Measurements from ENCODE around the gene USP48. TPM values are rescaled to one million over a fixed set of nuclear protein-coding genes. Genes with fewer than 3 reads are reported as not detected.
"Not testable (repeated sequence)": the region's sequence is repeated elsewhere in the genome, so short reads cannot be mapped to it uniquely, and the experiment has no call there.

The USP48 gene
- total RNA-seq, 3 donors from 2014 or later: 56.0 to 86.9 (median 74.7) TPM

DNA sequence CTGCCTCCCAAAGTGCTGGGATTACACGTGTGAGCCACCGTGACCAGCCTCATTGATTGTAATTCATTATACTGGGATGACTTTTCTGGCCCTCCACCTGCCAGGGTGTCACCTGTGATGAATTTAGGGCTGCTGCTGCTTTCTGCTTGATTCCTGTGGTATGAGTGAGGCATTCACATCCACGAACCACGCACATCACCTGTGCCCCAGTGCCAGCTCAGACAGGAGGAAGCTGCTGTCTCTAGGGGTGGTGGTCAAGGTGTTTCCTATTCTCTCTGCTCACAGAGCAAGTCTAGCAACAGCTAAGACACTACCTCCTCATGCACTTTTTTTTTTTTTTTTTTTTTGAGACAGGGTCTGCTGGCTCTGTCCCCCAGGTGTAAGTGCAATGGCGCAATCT, 16.8 kb upstream of the USP48 start:
- Histone ChIP-seq H3K4me1 (no peaks in the 10 kb centered on the region), H3K4me3 (no peak overlapping the region), H3K27me3 (no peaks in the 10 kb centered on the region), H3K36me3 (no peaks in the 10 kb centered on the region), H3K9me3 (peaks cover 6 to 7% of the 10 kb centered on the region in 2 donors), H3K27ac (no peak overlapping the region)
- TF ChIP-seq POLR2A (IDR thresholded peaks at IDR 0.05) (no peak), POLR2AphosphoS5 (IDR thresholded peaks at IDR 0.05) (no peak)
- TF ChIP-seq, protein P1, sequence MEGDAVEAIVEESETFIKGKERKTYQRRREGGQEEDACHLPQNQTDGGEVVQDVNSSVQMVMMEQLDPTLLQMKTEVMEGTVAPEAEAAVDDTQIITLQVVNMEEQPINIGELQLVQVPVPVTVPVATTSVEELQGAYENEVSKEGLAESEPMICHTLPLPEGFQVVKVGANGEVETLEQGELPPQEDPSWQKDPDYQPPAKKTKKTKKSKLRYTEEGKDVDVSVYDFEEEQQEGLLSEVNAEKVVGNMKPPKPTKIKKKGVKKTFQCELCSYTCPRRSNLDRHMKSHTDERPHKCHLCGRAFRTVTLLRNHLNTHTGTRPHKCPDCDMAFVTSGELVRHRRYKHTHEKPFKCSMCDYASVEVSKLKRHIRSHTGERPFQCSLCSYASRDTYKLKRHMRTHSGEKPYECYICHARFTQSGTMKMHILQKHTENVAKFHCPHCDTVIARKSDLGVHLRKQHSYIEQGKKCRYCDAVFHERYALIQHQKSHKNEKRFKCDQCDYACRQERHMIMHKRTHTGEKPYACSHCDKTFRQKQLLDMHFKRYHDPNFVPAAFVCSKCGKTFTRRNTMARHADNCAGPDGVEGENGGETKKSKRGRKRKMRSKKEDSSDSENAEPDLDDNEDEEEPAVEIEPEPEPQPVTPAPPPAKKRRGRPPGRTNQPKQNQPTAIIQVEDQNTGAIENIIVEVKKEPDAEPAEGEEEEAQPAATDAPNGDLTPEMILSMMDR (IDR thresholded peaks at IDR 0.05): no peak
- intact Hi-C loops (cut with DNase I; ENCODE audit: low total_unique reads): loop anchor here (5.0 kb wide), 1 partner anchor 1382 kb away; no protein-coding TSS in a partner anchor
- no peak for DNase-seq (ENCODE audit: low spot score in 2 of 2)

- Histone ChIP-seq H3K36me3 (no peaks in the 10 kb centered on the region), H3K27me3 (no peaks in the 10 kb centered on the region), H3K9me3 (peaks cover 6 to 9% of the 10 kb centered on the region in 2 donors), H3K4me3 (no peak overlapping the region), H3K4me1 (no peaks in the 10 kb centered on the region), H3K27ac (no peak overlapping the region)
- intact Hi-C loops (cut with DNase I; ENCODE audit: low total_unique reads): no loop called here
- no peak for DNase-seq (ENCODE audit: low spot score in 2 of 2)
- TF ChIP-seq, protein P1 (IDR thresholded peaks at IDR 0.05): no peak
- no peak for TF ChIP-seq POLR2A (IDR thresholded peaks at IDR 0.05)
- TF ChIP-seq POLR2AphosphoS5 (IDR thresholded peaks at IDR 0.05): no peak
These were observed 12.1 kb upstream of the USP48 start for GRCh38 chr1:21795075-21795474.

DNA sequence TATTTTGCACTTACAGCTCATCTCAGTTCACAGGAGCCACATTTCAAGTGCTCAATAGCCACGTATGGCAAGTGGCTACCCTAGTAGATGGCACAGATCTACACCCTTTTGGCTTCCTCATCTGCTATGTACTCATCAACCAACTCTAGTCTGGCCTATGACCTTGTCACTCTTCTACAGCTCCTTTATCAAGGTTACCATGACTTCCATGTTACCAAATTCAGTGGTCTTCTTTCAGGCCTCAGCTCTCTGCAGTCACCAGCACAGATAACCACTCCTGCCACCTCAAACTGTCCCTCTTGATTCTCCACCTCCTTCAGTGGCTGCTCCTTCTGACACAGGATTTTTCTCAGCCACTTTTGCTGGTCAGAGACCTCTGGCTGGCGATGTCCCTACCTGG, 11.7 kb upstream of the USP48 start:
- Histone ChIP-seq H3K27ac (no peak overlapping the region), H3K4me1 (no peaks in the 10 kb centered on the region), H3K27me3 (no peaks in the 10 kb centered on the region), H3K4me3 (no peak overlapping the region), H3K9me3 (peaks cover 6 to 9% of the 10 kb centered on the region in 2 donors), H3K36me3 (no peaks in the 10 kb centered on the region)
- no peak for DNase-seq (ENCODE audit: low spot score in 2 of 2)
- TF ChIP-seq POLR2A (IDR thresholded peaks at IDR 0.05) (no peak), POLR2AphosphoS5 (IDR thresholded peaks at IDR 0.05) (no peak)
- TF ChIP-seq, protein P1 (IDR thresholded peaks at IDR 0.05): no peak
- intact Hi-C loops (cut with DNase I; ENCODE audit: low total_unique reads): no loop called here

DNA sequence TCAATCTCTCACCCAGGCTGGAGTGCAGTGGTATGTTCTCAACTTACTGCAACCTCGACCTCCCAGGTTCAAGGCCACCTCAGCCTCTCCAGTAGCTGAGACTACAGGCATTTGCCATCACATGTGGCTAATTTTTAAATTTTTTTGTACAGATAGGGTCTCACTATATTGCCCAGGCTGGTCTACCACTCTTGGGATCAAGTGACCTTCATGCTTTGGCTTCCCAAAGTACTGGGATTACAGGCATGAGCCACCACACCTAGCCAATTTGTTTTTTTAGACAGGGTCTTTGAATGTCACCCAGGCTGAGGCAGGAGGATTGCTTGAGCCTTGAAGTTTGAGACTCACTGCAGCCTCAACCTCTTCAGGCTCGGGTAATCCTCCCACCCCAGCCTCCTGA, 10.2 kb upstream of the USP48 start:
- intact Hi-C loops (cut with DNase I; ENCODE audit: low total_unique reads): no loop called here
- no peaks in the 10 kb centered on the region for H3K36me3 ChIP-seq
- TF ChIP-seq, protein P1 (IDR thresholded peaks at IDR 0.05): no peak
- TF ChIP-seq POLR2AphosphoS5 (IDR thresholded peaks at IDR 0.05) (no peak), POLR2A (IDR thresholded peaks at IDR 0.05) (no peak)
- no peaks in the 10 kb centered on the region for H3K27me3 ChIP-seq
- no peak for DNase-seq (ENCODE audit: low spot score in 2 of 2)
- peaks cover 6 to 9% of the 10 kb centered on the region in 2 donors for H3K9me3 ChIP-seq
- H3K4me1 ChIP-seq: peaks cover 0 to 7% of the 10 kb centered on the region in 2 donors
- no peak overlapping the region for H3K27ac ChIP-seq
- H3K4me3 ChIP-seq: no peak overlapping the region

DNA sequence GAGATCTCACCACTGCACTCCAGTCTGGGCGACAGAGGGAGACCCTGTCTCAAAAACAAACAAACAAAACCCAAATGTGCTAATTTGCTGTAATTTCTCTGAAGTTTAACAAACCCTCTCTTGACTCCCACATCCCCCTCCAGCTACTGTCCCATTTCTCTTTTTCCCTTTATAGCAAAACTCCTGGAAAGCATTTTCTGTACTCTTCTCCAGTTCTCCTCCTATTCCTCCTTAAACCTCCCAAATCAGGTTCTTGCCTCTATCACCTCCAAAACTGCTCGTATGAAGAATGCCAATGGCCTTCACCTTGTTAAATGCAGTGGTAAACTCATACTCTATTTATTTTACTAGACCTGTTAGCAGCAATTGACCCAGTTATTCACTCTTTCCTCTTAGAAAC, 3.7 kb upstream of the USP48 start:
- H3K36me3 ChIP-seq: no peaks in the 10 kb centered on the region
- no peak overlapping the region for H3K27ac ChIP-seq
- peaks cover 0 to 7% of the 10 kb centered on the region in 2 donors for H3K4me1 ChIP-seq
- intact Hi-C loops (cut with DNase I; ENCODE audit: low total_unique reads): no loop called here
- no peak for TF ChIP-seq POLR2AphosphoS5 (IDR thresholded peaks at IDR 0.05)
- TF ChIP-seq, protein P1 (IDR thresholded peaks at IDR 0.05): no peak
- TF ChIP-seq POLR2A (IDR thresholded peaks at IDR 0.05): no peak
- no peaks in the 10 kb centered on the region for H3K27me3 ChIP-seq
- H3K9me3 ChIP-seq: no peaks in the 10 kb centered on the region
- no peak for DNase-seq (ENCODE audit: low spot score in 2 of 2)
- no peak overlapping the region for H3K4me3 ChIP-seq

DNA sequence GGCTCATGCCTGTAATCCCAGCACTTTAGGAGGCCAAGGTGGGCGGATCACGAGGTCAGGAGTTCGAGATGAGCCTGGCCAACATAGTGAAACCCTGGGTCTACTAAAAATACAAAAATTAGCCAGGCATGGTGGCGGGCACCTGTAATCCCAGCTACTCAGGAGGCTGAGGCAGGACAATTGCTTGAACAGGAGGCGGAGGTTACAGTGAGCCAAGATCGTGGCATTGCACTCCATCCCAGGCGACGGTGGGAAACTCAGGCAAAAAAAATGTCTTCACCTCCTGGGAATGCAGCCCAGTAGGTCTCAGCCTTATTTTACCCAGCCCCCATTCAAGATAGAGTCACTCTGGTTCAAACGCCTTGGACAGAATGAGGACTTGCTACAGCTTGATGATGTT, 2.8 kb upstream of the USP48 start:
- DNase-seq (ENCODE audit: low spot score in 2 of 2); intact Hi-C loops (cut with DNase I; ENCODE audit: low total_unique reads); H3K27me3 ChIP-seq; H3K36me3 ChIP-seq; H3K4me3 ChIP-seq; H3K4me1 ChIP-seq; H3K27ac ChIP-seq; H3K9me3 ChIP-seq: not testable (repeated sequence)

Measured in breast epithelium (tissue), 4 donors.